ENCODE measurements around the gene LTB4R.
A peak's percentile ranks its signal among the peaks of the same experiment; 100 is the strongest.

The LTB4R gene

DNA sequence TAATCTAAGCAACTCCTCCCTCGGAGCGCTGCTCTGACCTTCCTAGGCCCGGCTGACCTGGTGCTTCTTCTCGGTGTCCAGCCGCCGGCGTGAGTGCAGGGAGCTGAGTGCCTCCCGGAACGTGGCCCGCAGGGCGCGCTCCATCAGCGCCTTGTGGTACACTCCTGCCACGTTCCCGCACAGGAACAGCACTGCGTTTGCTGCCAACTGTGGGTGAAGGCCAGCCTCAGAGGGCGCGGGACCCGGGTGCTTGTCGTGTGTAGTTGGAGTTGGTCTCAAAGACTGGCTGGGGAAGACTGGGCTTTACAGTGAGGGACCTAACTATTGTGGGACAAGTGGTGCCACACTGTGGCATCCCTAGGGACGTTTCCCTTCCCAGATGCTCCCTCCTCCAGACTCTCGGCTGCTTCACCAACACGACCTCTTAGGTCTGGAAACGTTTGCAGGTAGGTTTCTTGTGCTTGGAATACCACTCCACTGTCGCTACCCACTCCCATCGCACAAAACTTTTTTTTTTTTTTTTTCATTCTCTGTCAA, 20.5 kb downstream of the LTB4R start:
- no peak overlapping the region for H3K4me3 ChIP-seq (ENCODE audit: low read length)
- no peak for TF ChIP-seq ZNF274 (IDR thresholded peaks at IDR 0.05; ENCODE audit: low read depth, low read length)

DNA sequence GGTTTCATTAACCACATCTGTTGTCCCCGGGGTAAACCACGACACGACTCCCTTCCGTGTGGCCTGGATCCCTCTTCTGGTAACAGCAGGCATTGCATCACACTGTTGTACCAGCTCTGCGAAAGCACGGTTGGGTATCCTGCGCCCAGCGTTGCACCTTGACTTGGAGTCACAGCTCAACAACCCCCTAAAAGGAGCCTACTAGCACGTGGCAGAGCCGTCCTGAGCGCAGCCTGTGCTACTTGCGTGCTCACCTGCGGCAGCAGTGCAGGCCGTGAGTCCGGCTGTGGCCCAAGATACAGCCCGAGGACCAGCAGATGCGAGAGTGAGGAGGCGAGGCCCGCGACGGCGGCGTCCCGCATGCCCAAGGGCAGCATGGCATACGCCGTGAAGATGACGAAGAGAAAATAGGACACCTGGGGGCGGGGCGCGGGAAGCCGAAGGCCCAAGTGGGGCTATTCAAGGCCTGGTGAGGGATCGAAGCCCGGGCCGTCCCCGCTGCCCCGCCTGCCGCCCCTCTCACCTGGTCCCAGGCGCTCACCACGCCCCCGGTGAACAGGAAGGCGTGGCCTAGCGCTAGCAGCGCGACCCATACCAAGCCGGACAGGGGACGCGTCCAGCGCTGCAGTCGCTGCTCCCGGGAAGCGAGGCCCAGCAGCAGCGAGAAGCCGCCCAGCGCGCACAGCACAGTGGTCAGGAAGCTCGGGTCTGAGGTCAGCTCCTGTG, 21.1 kb downstream of the LTB4R start:
- no peak overlapping the region for H3K4me3 ChIP-seq (ENCODE audit: low read length)
- TF ChIP-seq ZNF274 (IDR thresholded peaks at IDR 0.05; ENCODE audit: low read depth, low read length): no peak

DNA sequence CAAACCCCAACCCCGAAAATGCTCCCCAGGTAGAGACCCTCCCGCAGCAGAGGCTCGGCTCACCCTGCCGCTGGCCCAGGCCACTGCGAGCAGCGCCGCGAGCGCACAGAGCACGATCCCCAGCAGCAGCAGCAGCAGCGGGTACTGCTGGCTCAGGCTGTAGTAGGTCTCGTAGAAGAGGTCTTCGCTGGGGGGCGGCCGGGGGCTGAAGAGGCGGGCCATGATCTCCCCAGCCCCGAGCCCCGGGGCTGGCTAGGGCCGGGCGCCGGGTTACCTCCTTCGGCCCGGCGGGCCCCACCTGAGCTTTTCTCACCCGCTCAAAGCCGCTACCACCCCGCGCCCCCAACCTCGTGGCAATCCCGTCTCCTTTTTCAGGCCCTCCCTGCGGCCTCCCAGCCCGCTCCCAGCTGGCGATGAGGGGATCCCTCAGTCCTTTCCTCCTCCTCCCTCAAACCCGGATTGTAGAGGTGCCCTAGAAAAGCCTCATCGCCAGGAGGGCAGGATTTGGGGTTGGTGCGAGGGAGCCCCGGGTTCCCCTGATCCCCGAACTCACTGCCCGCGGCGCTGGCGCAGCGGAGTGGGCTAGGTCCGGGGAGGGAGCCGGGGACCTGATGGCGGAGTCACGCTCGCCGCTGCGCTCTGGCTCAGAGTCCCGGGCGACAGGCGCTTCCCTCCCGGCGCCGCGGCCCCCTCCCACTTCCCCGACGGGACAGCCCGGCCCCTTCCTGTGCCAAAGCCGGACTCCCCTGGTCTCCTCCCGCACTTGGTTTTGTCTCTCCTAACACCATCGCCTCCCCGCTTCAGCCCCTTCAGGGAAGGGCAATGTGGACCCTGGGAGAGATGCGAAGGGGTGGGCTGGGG, 23.4 kb downstream of the LTB4R start, which contains the start of gene ADCY4:
TSS of gene ADCY4 (minus strand) at position 641 of the 861 bp plus-strand sequence. CDS start at position 222, 419 bp downstream.
- TF ChIP-seq ZNF274 (IDR thresholded peaks at IDR 0.05; ENCODE audit: low read depth, low read length): no peak
- H3K4me3 ChIP-seq (ENCODE audit: low read length): no peak within 1 kb of the TSS; the same call in 1 of the 2 replicates

DNA sequence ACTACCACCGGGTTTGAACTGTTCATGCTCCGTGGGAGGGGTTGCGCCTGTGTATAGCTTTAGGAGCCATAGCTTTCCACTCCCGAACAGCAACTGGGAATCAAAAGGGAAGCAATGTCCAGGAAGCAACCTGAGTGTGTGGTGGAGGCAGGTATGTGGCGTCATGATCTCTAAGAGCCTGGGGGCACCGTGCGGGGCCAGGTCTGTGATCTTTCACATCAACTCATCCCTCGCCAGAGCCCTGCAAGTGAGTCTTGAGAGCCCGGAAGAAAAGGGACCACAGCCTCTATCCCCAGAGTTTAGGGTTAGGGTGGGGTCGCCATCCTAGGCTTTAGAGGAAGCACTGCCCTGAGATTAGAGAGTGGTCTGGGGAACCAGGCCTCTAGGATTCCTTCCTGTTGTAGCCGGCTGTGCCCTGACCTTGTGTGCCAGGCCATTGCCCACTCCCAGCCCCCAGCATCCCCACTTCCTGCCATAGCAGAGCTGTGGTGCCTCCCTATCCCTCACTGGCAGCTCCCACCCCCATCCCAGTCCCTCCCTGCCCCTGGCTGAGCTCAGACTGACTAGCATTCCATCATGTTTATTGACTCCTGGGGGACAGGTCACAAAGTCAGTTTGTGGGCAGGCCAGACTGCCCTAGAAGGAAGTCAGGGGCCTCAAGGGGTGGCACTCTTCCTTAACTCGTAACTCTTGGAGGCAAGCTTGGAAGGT, 24.3 kb downstream of the LTB4R start:
- no peak overlapping the region for H3K4me3 ChIP-seq (ENCODE audit: low read length)
- no peak for TF ChIP-seq ZNF274 (IDR thresholded peaks at IDR 0.05; ENCODE audit: low read depth, low read length)

DNA sequence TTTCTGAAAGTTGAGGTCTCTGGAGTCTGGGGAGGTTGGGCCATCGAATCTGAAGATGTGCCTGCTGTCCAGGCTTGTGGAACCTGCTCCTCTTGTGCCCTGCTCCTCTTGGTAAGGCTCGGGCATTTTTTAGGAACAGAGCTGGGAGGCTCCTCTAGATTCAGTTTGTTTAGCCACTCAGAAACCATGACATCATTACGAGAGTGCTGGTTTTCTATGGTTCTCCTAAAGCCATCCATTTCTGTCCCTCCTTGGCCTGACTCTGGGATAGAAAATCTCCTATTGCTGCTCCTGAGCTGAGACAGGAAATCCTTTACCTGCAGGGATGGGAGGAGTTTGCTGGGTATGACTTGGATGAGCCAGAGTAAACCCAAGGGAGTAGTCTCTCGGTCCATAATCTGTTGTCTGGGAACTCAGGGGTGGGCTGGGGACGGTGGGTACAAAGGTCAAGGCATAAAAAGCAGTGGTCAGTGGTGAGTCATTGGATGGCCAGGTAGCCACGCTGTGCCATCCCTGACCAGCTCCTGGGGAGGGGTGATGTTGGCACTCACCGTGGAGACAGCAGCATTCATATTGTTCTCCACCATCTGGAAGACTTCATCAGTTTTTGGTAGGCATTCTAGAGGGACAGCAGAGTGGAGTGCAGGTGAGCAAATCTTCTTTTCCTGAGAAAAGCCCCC, 26.0 kb downstream of the LTB4R start:
- TF ChIP-seq ZNF274 (IDR thresholded peaks at IDR 0.05; ENCODE audit: low read depth, low read length): no peak
- no peak overlapping the region for H3K4me3 ChIP-seq (ENCODE audit: low read length)

DNA sequence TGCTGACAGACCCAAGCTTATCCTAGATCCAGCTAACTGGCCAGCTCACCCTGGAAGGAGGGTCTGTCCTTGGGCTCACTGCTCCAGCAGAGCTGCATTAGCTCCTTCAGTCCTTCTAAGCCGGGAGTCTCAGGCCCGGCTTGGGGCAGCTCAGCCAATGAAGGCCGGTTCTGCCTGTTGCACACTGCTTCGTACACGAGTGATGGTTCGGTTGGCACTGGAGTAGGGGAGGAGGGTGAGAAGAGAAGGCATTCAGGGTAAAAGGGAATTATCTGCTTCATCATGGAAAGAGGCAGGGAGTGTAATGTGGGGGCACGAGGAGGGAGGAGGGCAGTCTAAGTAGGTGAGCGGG, 26.5 kb downstream of the LTB4R start:
- H3K4me3 ChIP-seq (ENCODE audit: low read length): no peak overlapping the region
- no peak for TF ChIP-seq ZNF274 (IDR thresholded peaks at IDR 0.05; ENCODE audit: low read depth, low read length)

DNA sequence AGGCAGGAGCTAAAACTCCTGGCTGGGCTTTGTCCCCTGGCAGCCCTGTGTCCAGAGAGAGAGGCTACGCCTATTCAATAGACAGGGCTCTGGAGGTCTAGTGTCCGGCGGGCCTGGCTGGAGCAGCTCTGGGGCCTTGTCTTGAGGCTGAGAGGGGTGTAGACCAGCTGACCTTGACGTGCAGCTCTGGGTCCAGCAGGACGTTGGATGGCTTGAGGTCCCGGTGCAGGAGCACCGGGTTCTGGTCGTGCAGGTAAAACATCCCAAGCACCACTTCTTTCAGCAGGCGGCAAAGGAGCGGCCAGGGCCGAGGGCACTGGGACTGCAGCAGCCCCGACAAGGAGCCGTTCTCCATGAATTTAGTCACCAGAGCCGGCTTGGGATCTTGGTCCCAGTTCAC, 27.5 kb downstream of the LTB4R start:
- H3K4me3 ChIP-seq (ENCODE audit: low read length): peak overlapping the region; percentile 75; the same call in 1 of the 2 replicates
- TF ChIP-seq ZNF274 (IDR thresholded peaks at IDR 0.05; ENCODE audit: low read depth, low read length): no peak

DNA sequence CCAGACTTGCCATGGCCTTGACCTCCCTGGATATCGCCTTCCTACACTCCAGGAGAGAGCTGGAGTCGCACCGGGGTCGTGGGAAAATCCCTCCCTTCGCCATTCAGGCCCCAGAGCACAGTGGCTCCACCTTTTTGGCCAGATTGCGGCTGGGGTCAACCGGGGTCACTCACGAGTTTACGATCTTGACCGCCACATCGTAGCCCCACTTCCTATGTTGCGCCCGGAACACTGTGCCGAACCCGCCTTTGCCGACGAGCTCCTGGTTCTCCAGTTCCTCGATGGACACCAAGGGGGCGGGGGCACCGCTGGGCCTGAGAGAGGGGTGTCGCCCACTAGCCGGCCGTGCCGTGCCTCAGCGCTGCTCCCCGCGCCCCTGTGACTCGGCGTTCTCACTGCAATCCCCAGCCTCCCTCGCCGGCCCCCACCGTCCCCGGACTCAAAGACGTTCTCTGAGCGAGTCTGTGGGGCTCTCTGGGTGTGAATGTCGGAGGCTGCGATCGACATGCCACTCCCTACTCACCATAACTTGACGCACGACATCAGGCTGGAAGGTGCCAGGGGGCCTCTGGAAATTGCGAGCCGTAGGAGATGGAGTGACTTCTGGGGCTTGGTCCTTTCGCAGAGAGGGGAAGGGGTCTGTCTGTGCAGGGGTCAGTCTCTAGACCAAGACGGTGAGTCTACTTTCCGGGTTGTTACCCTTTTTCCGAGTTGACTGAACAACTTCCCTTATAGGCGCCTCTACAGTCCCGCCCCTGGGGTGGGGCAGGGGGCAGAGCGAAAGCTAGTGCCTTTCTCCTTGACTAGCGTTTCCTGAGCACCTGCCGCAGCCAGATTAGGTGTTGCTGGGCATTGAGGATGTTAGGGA, 28.2 kb downstream of the LTB4R start, which contains the start of gene RIPK3:
TSS of gene RIPK3 (minus strand) at position 708 of the 868 bp plus-strand sequence. CDS start at position 543, 165 bp downstream.
- peak within 1 kb of the TSS; percentile 75; the same call in 1 of the 2 replicates for H3K4me3 ChIP-seq (ENCODE audit: low read length)
- no peak for TF ChIP-seq ZNF274 (IDR thresholded peaks at IDR 0.05; ENCODE audit: low read depth, low read length)

DNA sequence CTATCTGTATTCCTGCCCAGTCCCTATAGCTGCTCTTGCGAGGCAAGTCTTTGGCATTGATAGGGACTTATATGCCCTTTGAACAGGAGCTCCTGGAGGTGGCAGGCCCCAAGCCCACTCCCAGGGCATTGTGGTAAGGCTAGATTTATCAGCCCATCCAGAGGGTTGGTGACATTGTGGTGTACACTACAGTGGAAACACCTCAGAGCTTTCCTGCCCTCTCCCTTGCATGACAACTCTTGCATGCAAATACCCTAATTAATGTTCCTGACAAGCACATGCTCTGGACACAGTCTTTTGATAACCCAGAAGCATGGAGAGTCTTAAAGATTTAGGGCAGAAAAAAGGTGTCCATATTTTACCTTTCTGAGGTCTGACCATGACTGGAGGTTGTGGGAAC, 29.3 kb downstream of the LTB4R start:
- no peak overlapping the region for H3K4me3 ChIP-seq (ENCODE audit: low read length)
- no peak for TF ChIP-seq ZNF274 (IDR thresholded peaks at IDR 0.05; ENCODE audit: low read depth, low read length)

DNA sequence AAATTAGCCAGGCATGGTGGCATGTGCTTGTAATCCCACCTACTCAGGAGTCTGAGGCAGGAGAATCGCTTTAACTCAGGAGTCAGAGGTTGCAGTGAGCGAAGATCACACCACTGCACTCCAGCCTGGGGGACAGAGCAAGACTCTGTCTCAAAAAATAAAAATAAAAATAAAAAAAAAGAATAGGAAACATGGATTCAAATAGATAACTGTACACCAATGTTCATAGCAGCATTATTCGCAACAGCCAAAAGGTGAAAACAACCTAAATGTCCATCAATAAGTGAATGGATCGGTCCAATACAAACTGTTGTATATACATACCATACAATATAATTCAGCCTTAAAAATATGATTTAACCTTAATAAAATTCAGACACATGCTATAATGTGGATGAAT, 31.6 kb downstream of the LTB4R start:
- TF ChIP-seq ZNF274 (IDR thresholded peaks at IDR 0.05; ENCODE audit: low read depth, low read length): no peak

DNA sequence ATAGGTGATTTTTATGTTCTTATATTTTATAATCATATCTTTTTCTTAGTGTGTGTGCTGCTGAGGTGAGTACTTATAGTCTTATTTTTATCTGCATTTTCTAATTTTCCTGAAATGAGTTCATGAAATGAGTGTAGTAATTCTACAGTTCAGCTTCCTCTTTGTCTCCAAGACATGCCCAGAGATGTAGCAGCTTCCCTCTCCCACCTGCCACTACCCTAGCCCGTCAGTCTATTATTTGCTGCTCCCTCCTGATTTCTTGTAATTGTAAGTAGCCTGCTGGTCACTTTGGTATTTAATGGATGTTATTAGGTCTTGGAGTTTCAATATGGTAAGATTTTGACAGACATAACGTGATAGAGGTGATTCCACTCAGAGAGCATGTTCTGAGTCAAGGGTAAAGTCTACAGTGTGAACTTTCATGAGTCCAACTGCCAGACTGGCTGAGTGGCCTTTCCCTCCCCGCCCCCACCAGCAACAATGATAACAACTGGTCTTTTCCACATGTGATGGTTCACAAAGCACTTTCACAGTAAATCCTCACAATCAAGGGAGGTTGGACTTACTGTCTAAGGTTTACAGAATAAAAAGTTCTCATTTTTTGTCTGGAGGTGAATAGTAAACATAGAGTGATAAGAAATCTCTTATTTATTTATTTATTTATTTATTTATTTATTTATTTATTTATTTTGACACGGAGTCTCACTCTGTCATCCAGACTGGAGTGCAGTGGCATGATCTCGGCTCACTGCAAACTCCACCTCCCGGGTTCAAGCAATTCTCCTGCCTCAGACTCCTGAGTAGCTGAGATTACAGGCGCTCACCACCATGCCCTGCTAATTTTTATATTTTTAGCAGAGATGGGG, 32.7 kb downstream of the LTB4R start:
- TF ChIP-seq ZNF274 (IDR thresholded peaks at IDR 0.05; ENCODE audit: low read depth, low read length): no peak
- no peak overlapping the region for H3K4me3 ChIP-seq (ENCODE audit: low read length)

More for the DNA sequence above, 31.6 kb downstream of the LTB4R start:
- H3K4me3 ChIP-seq (ENCODE audit: low read length): no peak overlapping the region

DNA sequence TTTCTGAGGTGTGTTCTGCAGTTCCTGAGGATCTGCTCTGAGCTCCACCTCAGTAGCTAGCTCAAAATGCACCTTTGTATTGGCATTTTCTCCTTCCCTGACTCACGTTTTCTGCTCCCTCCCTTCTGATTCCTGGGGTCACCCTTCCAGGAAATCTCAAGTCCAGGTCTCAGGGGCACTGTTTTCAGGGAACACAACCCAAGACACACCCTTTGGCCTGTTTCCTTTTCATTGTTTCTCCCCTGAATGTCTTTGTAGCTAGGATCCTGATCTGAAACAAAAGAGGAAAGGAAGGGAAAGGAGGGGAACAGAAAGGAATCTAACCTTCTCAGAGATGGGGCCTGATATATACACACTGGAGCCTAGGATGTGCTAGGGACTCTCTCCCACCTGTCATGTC, 35.8 kb downstream of the LTB4R start:
- no peak for TF ChIP-seq ZNF274 (IDR thresholded peaks at IDR 0.05; ENCODE audit: low read depth, low read length)
- H3K4me3 ChIP-seq (ENCODE audit: low read length): no peak overlapping the region

All from GM08714 (cell line).